ENCODE data around the gene SPIB.
"Not testable (repeated sequence)": the region's sequence is repeated elsewhere in the genome, so short reads cannot be mapped to it uniquely, and the experiment has no call there.

SPIB gene

GRCh38 chr19:50390952-50391351 is 27.8 kb upstream of the SPIB start:
- H3K9ac ChIP-seq (ENCODE audit: low read depth in 1 of 2, low read length in 2 of 2); H3K4me3 ChIP-seq (ENCODE audit: low read depth in 1 of 2, low read length in 2 of 2); H3K27ac ChIP-seq (ENCODE audit: low read depth, low read length); H3K9me3 ChIP-seq (ENCODE audit: control insufficient read depth in 1 of 2, low read length in 2 of 2); H3K4me1 ChIP-seq (ENCODE audit: control insufficient read depth in 1 of 2, insufficient read depth in 2 of 2, low read length in 2 of 2); H3K36me3 ChIP-seq (ENCODE audit: control insufficient read depth in 1 of 2, insufficient read depth in 2 of 2, low read length in 2 of 2); H3K27me3 ChIP-seq (ENCODE audit: control insufficient read depth in 1 of 2, insufficient read depth in 2 of 2, low read length in 2 of 2): not testable (repeated sequence)

GRCh38 chr19:50392759-50393158 is 26.0 kb upstream of the SPIB start:
- H3K36me3 ChIP-seq (ENCODE audit: control insufficient read depth in 1 of 2, insufficient read depth in 2 of 2, low read length in 2 of 2), result peaks cover 0 to under 1% of the 10 kb centered on the region in 2 donors
- no peak overlapping the region for H3K4me3 ChIP-seq (ENCODE audit: low read depth in 1 of 2, low read length in 2 of 2)
- H3K27ac ChIP-seq (ENCODE audit: low read depth, low read length), result no peak overlapping the region
- H3K27me3 ChIP-seq (ENCODE audit: control insufficient read depth in 1 of 2, insufficient read depth in 2 of 2, low read length in 2 of 2), result no peaks in the 10 kb centered on the region
- no peaks in the 10 kb centered on the region for H3K9me3 ChIP-seq (ENCODE audit: control insufficient read depth in 1 of 2, low read length in 2 of 2)
- H3K4me1 ChIP-seq (ENCODE audit: control insufficient read depth in 1 of 2, insufficient read depth in 2 of 2, low read length in 2 of 2), result no peaks in the 10 kb centered on the region
- H3K9ac ChIP-seq (ENCODE audit: low read depth in 1 of 2, low read length in 2 of 2), result no peak overlapping the region

GRCh38 chr19:50393589-50393988 is 25.1 kb upstream of the SPIB start:
- H3K4me1 ChIP-seq (ENCODE audit: control insufficient read depth in 1 of 2, insufficient read depth in 2 of 2, low read length in 2 of 2), result no peaks in the 10 kb centered on the region

GRCh38 chr19:50394017-50394416 is 24.7 kb upstream of the SPIB start:
- H3K27me3 ChIP-seq (ENCODE audit: control insufficient read depth in 1 of 2, insufficient read depth in 2 of 2, low read length in 2 of 2), result no peaks in the 10 kb centered on the region
- peaks cover 0 to 1% of the 10 kb centered on the region in 2 donors for H3K36me3 ChIP-seq (ENCODE audit: control insufficient read depth in 1 of 2, insufficient read depth in 2 of 2, low read length in 2 of 2)
- no peak overlapping the region for H3K9ac ChIP-seq (ENCODE audit: low read depth in 1 of 2, low read length in 2 of 2)
- no peak overlapping the region for H3K27ac ChIP-seq (ENCODE audit: low read depth, low read length)
- H3K4me1 ChIP-seq (ENCODE audit: control insufficient read depth in 1 of 2, insufficient read depth in 2 of 2, low read length in 2 of 2), result no peaks in the 10 kb centered on the region
- no peaks in the 10 kb centered on the region for H3K9me3 ChIP-seq (ENCODE audit: control insufficient read depth in 1 of 2, low read length in 2 of 2)
- no peak overlapping the region for H3K4me3 ChIP-seq (ENCODE audit: low read depth in 1 of 2, low read length in 2 of 2)

More at GRCh38 chr19:50393589-50393988, 25.1 kb upstream of the SPIB start:
- Histone ChIP-seq H3K27me3 (ENCODE audit: control insufficient read depth in 1 of 2, insufficient read depth in 2 of 2, low read length in 2 of 2) (no peaks in the 10 kb centered on the region), H3K36me3 (ENCODE audit: control insufficient read depth in 1 of 2, insufficient read depth in 2 of 2, low read length in 2 of 2) (no peaks in the 10 kb centered on the region), H3K27ac (ENCODE audit: low read depth, low read length) (no peak overlapping the region), H3K9ac (ENCODE audit: low read depth in 1 of 2, low read length in 2 of 2) (no peak overlapping the region), H3K4me3 (ENCODE audit: low read depth in 1 of 2, low read length in 2 of 2) (no peak overlapping the region), H3K9me3 (ENCODE audit: control insufficient read depth in 1 of 2, low read length in 2 of 2) (no peaks in the 10 kb centered on the region)

GRCh38 chr19:50398675-50399367 is 19.9 kb upstream of the SPIB start:
- Histone ChIP-seq H3K27ac (ENCODE audit: low read depth, low read length) (no peak overlapping the region), H3K4me1 (ENCODE audit: control insufficient read depth in 1 of 2, insufficient read depth in 2 of 2, low read length in 2 of 2) (no peaks in the 10 kb centered on the region), H3K27me3 (ENCODE audit: control insufficient read depth in 1 of 2, insufficient read depth in 2 of 2, low read length in 2 of 2) (no peaks in the 10 kb centered on the region), H3K9me3 (ENCODE audit: control insufficient read depth in 1 of 2, low read length in 2 of 2) (no peaks in the 10 kb centered on the region), H3K36me3 (ENCODE audit: control insufficient read depth in 1 of 2, insufficient read depth in 2 of 2, low read length in 2 of 2) (peaks cover 3 to 14% of the 10 kb centered on the region in 2 donors), H3K4me3 (ENCODE audit: low read depth in 1 of 2, low read length in 2 of 2) (no peak overlapping the region), H3K9ac (ENCODE audit: low read depth in 1 of 2, low read length in 2 of 2) (no peak overlapping the region)

- Histone ChIP-seq H3K27me3 (ENCODE audit: control insufficient read depth in 1 of 2, insufficient read depth in 2 of 2, low read length in 2 of 2) (no peaks in the 10 kb centered on the region), H3K27ac (ENCODE audit: low read depth, low read length) (no peak overlapping the region), H3K9ac (ENCODE audit: low read depth in 1 of 2, low read length in 2 of 2) (no peak overlapping the region), H3K4me3 (ENCODE audit: low read depth in 1 of 2, low read length in 2 of 2) (no peak overlapping the region), H3K9me3 (ENCODE audit: control insufficient read depth in 1 of 2, low read length in 2 of 2) (no peaks in the 10 kb centered on the region), H3K4me1 (ENCODE audit: control insufficient read depth in 1 of 2, insufficient read depth in 2 of 2, low read length in 2 of 2) (no peaks in the 10 kb centered on the region), H3K36me3 (ENCODE audit: control insufficient read depth in 1 of 2, insufficient read depth in 2 of 2, low read length in 2 of 2) (peaks cover 3 to 16% of the 10 kb centered on the region in 2 donors)
Observed at GRCh38 chr19:50399368-50399745, 19.4 kb upstream of the SPIB start.

GRCh38 chr19:50401605-50402450 is 16.9 kb upstream of the SPIB start:
- Histone ChIP-seq H3K9me3 (ENCODE audit: control insufficient read depth in 1 of 2, low read length in 2 of 2) (no peaks in the 10 kb centered on the region), H3K36me3 (ENCODE audit: control insufficient read depth in 1 of 2, insufficient read depth in 2 of 2, low read length in 2 of 2) (peaks cover 3 to 19% of the 10 kb centered on the region in 2 donors), H3K27me3 (ENCODE audit: control insufficient read depth in 1 of 2, insufficient read depth in 2 of 2, low read length in 2 of 2) (no peaks in the 10 kb centered on the region), H3K4me3 (ENCODE audit: low read depth in 1 of 2, low read length in 2 of 2) (no peak overlapping the region), H3K4me1 (ENCODE audit: control insufficient read depth in 1 of 2, insufficient read depth in 2 of 2, low read length in 2 of 2) (no peaks in the 10 kb centered on the region), H3K9ac (ENCODE audit: low read depth in 1 of 2, low read length in 2 of 2) (no peak overlapping the region), H3K27ac (ENCODE audit: low read depth, low read length) (no peak overlapping the region)

GRCh38 chr19:50402544-50403301 is 16.0 kb upstream of the SPIB start:
- Histone ChIP-seq H3K4me3 (ENCODE audit: low read depth in 1 of 2, low read length in 2 of 2) (no peak overlapping the region), H3K9me3 (ENCODE audit: control insufficient read depth in 1 of 2, low read length in 2 of 2) (no peaks in the 10 kb centered on the region), H3K9ac (ENCODE audit: low read depth in 1 of 2, low read length in 2 of 2) (no peak overlapping the region), H3K27ac (ENCODE audit: low read depth, low read length) (no peak overlapping the region), H3K27me3 (ENCODE audit: control insufficient read depth in 1 of 2, insufficient read depth in 2 of 2, low read length in 2 of 2) (no peaks in the 10 kb centered on the region), H3K36me3 (ENCODE audit: control insufficient read depth in 1 of 2, insufficient read depth in 2 of 2, low read length in 2 of 2) (peaks cover 3 to 19% of the 10 kb centered on the region in 2 donors), H3K4me1 (ENCODE audit: control insufficient read depth in 1 of 2, insufficient read depth in 2 of 2, low read length in 2 of 2) (no peaks in the 10 kb centered on the region)

GRCh38 chr19:50406156-50406820 is 12.4 kb upstream of the SPIB start:
- Histone ChIP-seq H3K27me3 (ENCODE audit: control insufficient read depth in 1 of 2, insufficient read depth in 2 of 2, low read length in 2 of 2) (no peaks in the 10 kb centered on the region), H3K4me3 (ENCODE audit: low read depth in 1 of 2, low read length in 2 of 2) (no peak overlapping the region), H3K9me3 (ENCODE audit: control insufficient read depth in 1 of 2, low read length in 2 of 2) (no peaks in the 10 kb centered on the region), H3K4me1 (ENCODE audit: control insufficient read depth in 1 of 2, insufficient read depth in 2 of 2, low read length in 2 of 2) (peaks cover 7 to 16% of the 10 kb centered on the region in 2 donors), H3K27ac (ENCODE audit: low read depth, low read length) (no peak overlapping the region), H3K9ac (ENCODE audit: low read depth in 1 of 2, low read length in 2 of 2) (no peak overlapping the region), H3K36me3 (ENCODE audit: control insufficient read depth in 1 of 2, insufficient read depth in 2 of 2, low read length in 2 of 2) (peaks cover 0 to 28% of the 10 kb centered on the region in 2 donors)
